GM21381 (cell line): ENCODE results near the gene MAP4K3.
"Not testable (repeated sequence)": the region's sequence is repeated elsewhere in the genome, so short reads cannot be mapped to it uniquely, and the experiment has no call there.

Experiments
- ATAC-seq: cut with Tn5 transposase; IDR thresholded peaks from one replicate; pipeline ENCODE4 v1.9.1; 2021; ENCODE audit warnings: mild to moderate bottlenecking, moderate library complexity; ENCODE audit not compliant: unreplicated experiment

The MAP4K3 gene

GRCh38 chr2:39378968-39379367, 58.1 kb downstream of the MAP4K3 start:
- no peak for ATAC-seq

GRCh38 chr2:39377226-39377939, 59.7 kb downstream of the MAP4K3 start:
- peak; percentile 86 for ATAC-seq

- no peak for ATAC-seq
Observed at GRCh38 chr2:39375917-39376316, 61.2 kb downstream of the MAP4K3 start.

GRCh38 chr2:39373181-39373802, 63.8 kb downstream of the MAP4K3 start:
- ATAC-seq = no peak

GRCh38 chr2:39370101-39370500, 67.0 kb downstream of the MAP4K3 start:
- no peak for ATAC-seq

- no peak for ATAC-seq
Observed at GRCh38 chr2:39368846-39369245, 68.2 kb downstream of the MAP4K3 start.

- ATAC-seq = no peak
Observed at GRCh38 chr2:39368376-39368775, 68.7 kb downstream of the MAP4K3 start.

GRCh38 chr2:39362595-39362994, 74.5 kb downstream of the MAP4K3 start:
- ATAC-seq = no peak

- ATAC-seq = no peak
Observed at GRCh38 chr2:39361511-39361910, 75.6 kb downstream of the MAP4K3 start.

- not testable (repeated sequence) for ATAC-seq
Observed at GRCh38 chr2:39360342-39360741, 76.7 kb downstream of the MAP4K3 start.

GRCh38 chr2:39359453-39360038, 77.5 kb downstream of the MAP4K3 start:
- ATAC-seq = no peak

GRCh38 chr2:39356922-39357639, 80.0 kb downstream of the MAP4K3 start:
- ATAC-seq = no peak

- no peak for ATAC-seq
Observed at GRCh38 chr2:39350658-39351057, 86.4 kb downstream of the MAP4K3 start.

GRCh38 chr2:39338502-39338901, 98.6 kb downstream of the MAP4K3 start:
- no peak for ATAC-seq

GRCh38 chr2:39335930-39336329, 101.2 kb downstream of the MAP4K3 start:
- no peak for ATAC-seq

GRCh38 chr2:39334978-39335377, 102.1 kb downstream of the MAP4K3 start:
- ATAC-seq = no peak

GRCh38 chr2:39334529-39334928, 102.6 kb downstream of the MAP4K3 start:
- no peak for ATAC-seq

GRCh38 chr2:39326644-39327043, 110.4 kb downstream of the MAP4K3 start:
- ATAC-seq = no peak

GRCh38 chr2:39325966-39326365, 111.1 kb downstream of the MAP4K3 start:
- no peak for ATAC-seq

- not testable (repeated sequence) for ATAC-seq
Observed at GRCh38 chr2:39321056-39322035, 115.7 kb downstream of the MAP4K3 start.
